Psoas muscle (tissue), 8 donors: ENCODE results near the gene COBL. TPM values are rescaled to one million over a fixed set of nuclear protein-coding genes. Genes with fewer than 3 reads are reported as not detected.
A peak's percentile ranks its signal among the peaks of the same experiment; 100 is the strongest.

ENCODE experiments used
- ATAC-seq, 4 donors: fragments of 200-7000 bp; cut with Tn5 transposase; one replicate each; pipeline ENCODE4 v1.9.1; 2020; ENCODE audit warnings: moderate library complexity in 3 of 4, mild to moderate bottlenecking in 2 of 4
- DNase-seq, 2 donors: peaks; one replicate each; pipeline ENCODE4 v3.0.0-alpha.2; 2020
- H3K27ac ChIP-seq: fragments of 200-600 bp; one replicate; pipeline ENCODE4 v1.8.0; 2022
- H3K27me3 ChIP-seq, 3 donors: fragments of 200-600 bp in 1 of 3; one replicate each; pipeline versions ENCODE4 v1.6.1 to v1.8.0; 2013 to 2022; ENCODE audit warnings: low read length in 2 of 3, mild to moderate bottlenecking in 2 of 3, moderate library complexity in 1 of 3; ENCODE audit not compliant: insufficient read depth in 3 of 3
- H3K36me3 ChIP-seq, 2 donors: fragments of 200-600 bp in 1 of 2; one replicate each; pipeline versions ENCODE4 v1.6.1 to v1.8.0; 2013 to 2022; ENCODE audit warnings: low read depth in 1 of 2, mild to moderate bottlenecking in 1 of 2, moderate library complexity in 1 of 2; ENCODE audit not compliant: insufficient read depth in 1 of 2
- H3K4me1 ChIP-seq: fragments of 200-600 bp; one replicate; pipeline ENCODE4 v1.8.0; 2022
- H3K4me3 ChIP-seq: fragments of 200-600 bp; one replicate; pipeline ENCODE4 v1.8.0; 2022; ENCODE audit warnings: mild to moderate bottlenecking
- H3K9me3 ChIP-seq: fragments of 200-600 bp; one replicate; pipeline ENCODE4 v1.8.0; 2022
- CTCF ChIP-seq: fragments of 200-600 bp; IDR thresholded peaks from one replicate; pipeline ENCODE4 v1.8.0; 2022; ENCODE audit warnings: antibody characterized with exemption
- WGBS, 3 donors: extraction: QIAGEN DNeasy Blood & Tissue Kit; methylation state at CpG; one replicate each; pipeline versions ENCODE4 v1.1.6 to v1.1.7; 2013; 5-methylcytosine and 5-hydroxymethylcytosine counted together
- intact Hi-C, 2 donors: fragments of 100-400 bp; cut with DNase I; formaldehyde crosslinking; loops; one replicate each; pipeline versions ENCODE4 v1.11.0 to v1.14.2; 2022
- polyA plus RNA-seq, 3 donors: library from polyadenylated mRNA; stranded (reverse); fragments of 200-250 nt; gene quantifications; one replicate each; pipeline ENCODE4 v1.2.3, GENCODE V29; 2013
- total RNA-seq, 4 donors: library from RNA; stranded (reverse); fragmentation: NEBNext Ultra II Directional in 2 of 4; extraction: Animal tissue kit (Norgen Biotek cat#: 25700) in 2 of 4; gene quantifications; one replicate each; pipeline versions ENCODE4 v1.2.1 to v1.2.4, GENCODE V29; 2021 to 2023
- donor health status: healthy with polysubstance abuse.
- donor health status: DM: no; HTN: no; CAD: no; lungs with moderate emphysema.
- donor health status: Bipolar disorder and iron deficiency.
- donor health status: healthy.
- donor health status: DM: yes; HTN: yes; CAD: no.
- donor health status: DM: no; HTN: no; CAD: no.
- donor health status: DM: no; HTN: no; CAD: no.
- donor health status: DM: yes; HTN: yes; CAD: no.

Gene COBL
- total and polyA plus RNA-seq, 7 donors = 57.5 to 139 (median 115) TPM

GRCh38 chr7:51275532-51275931 lies 41.1 kb downstream of the COBL start:
- intact Hi-C loops = loop anchor here in 1 of 2 donors (5.0 kb wide), 1 partner anchor 43 kb away; no protein-coding TSS in a partner anchor
- Histone ChIP-seq H3K27ac (peak overlapping the region; percentile 92), H3K36me3 (no peaks in the 10 kb centered on the region), H3K4me1 (peaks cover 40% of the 10 kb centered on the region), H3K27me3 (no peaks in the 10 kb centered on the region), H3K9me3 (no peaks in the 10 kb centered on the region), H3K4me3 (no peak overlapping the region)
- WGBS, 3 donors = 59 to 76% (median 73%) methylated on average over 6 to 9 of the region's 9 CpGs
- ATAC-seq (no peak), DNase-seq (no peak)
- no peak for TF ChIP-seq CTCF

- no peak for DNase-seq
- intact Hi-C loops = loop anchor here in 1 of 2 donors (5.0 kb wide), 1 partner anchor 43 kb away; no protein-coding TSS in a partner anchor
- Histone ChIP-seq H3K36me3 (no peaks in the 10 kb centered on the region), H3K27me3 (no peaks in the 10 kb centered on the region), H3K9me3 (no peaks in the 10 kb centered on the region), H3K4me3 (no peak overlapping the region), H3K27ac (no peak overlapping the region), H3K4me1 (peaks cover 39% of the 10 kb centered on the region)
- 84 to 93% (median 86%) methylated on average over 7 of the region's 7 CpGs for WGBS, 3 donors
- no peak for ATAC-seq
- TF ChIP-seq CTCF = no peak
These were observed 41.7 kb downstream of the COBL start for GRCh38 chr7:51274955-51275354.

- peaks cover 29% of the 10 kb centered on the region for H3K4me1 ChIP-seq
These were observed 42.6 kb downstream of the COBL start for GRCh38 chr7:51274001-51274400.

GRCh38 chr7:51273360-51273759 lies 43.2 kb downstream of the COBL start:
- intact Hi-C loops = no loop called here
- H3K4me1 ChIP-seq = peaks cover 24% of the 10 kb centered on the region
- no peaks in the 10 kb centered on the region for H3K9me3 ChIP-seq
- H3K27me3 ChIP-seq = no peaks in the 10 kb centered on the region
- WGBS, 3 donors = 25 to 60% (median 29%) methylated on average over 1 of the region's 1 CpG
- H3K4me3 ChIP-seq = no peak overlapping the region
- ATAC-seq = no peak
- TF ChIP-seq CTCF = no peak
- H3K27ac ChIP-seq = no peak overlapping the region
- no peaks in the 10 kb centered on the region for H3K36me3 ChIP-seq
- DNase-seq = no peak

More at GRCh38 chr7:51274001-51274400, 42.6 kb downstream of the COBL start:
- Histone ChIP-seq H3K27ac (no peak overlapping the region), H3K27me3 (no peaks in the 10 kb centered on the region), H3K9me3 (no peaks in the 10 kb centered on the region), H3K4me3 (no peak overlapping the region), H3K36me3 (no peaks in the 10 kb centered on the region)
- intact Hi-C loops = no loop called here
- no peak for TF ChIP-seq CTCF
- 80 to 89% (median 84%) methylated on average over 10 of the region's 10 CpGs for WGBS, 3 donors
- DNase-seq = no peak
- no peak for ATAC-seq

GRCh38 chr7:51270965-51271364 lies 45.6 kb downstream of the COBL start:
- ATAC-seq = no peak
- Histone ChIP-seq H3K9me3 (no peaks in the 10 kb centered on the region), H3K36me3 (no peaks in the 10 kb centered on the region), H3K27me3 (no peaks in the 10 kb centered on the region), H3K4me3 (no peak overlapping the region), H3K4me1 (peaks cover 7% of the 10 kb centered on the region), H3K27ac (no peak overlapping the region)
- no peak for DNase-seq
- intact Hi-C loops = no loop called here
- no peak for TF ChIP-seq CTCF
- 89 to 93% (median 92%) methylated on average over 5 of the region's 5 CpGs for WGBS, 3 donors
